Ovary (tissue), 3 donors: ENCODE data around the gene SAG.

Experiments used
- POLR2A ChIP-seq: fragments of 450-650 bp; IDR thresholded peaks from one replicate; pipeline ENCODE4 v1.6.1; 2017; ENCODE audit warnings: antibody characterized with exemption, mild to moderate bottlenecking, moderate library complexity
- TF ChIP-seq, protein P1 (sequence below), 3 donors: fragments of 450-650 bp in 2 of 3; fragments of 200-600 bp in 1 of 3; IDR thresholded peaks; one replicate each; pipeline versions ENCODE4 v1.5.1 to v1.8.0; 2016 to 2022; ENCODE audit warnings: antibody characterized with exemption in 3 of 3, mild to moderate bottlenecking in 1 of 3
- donor health status: DM: no; HTN: no; CAD: no.

DNA sequence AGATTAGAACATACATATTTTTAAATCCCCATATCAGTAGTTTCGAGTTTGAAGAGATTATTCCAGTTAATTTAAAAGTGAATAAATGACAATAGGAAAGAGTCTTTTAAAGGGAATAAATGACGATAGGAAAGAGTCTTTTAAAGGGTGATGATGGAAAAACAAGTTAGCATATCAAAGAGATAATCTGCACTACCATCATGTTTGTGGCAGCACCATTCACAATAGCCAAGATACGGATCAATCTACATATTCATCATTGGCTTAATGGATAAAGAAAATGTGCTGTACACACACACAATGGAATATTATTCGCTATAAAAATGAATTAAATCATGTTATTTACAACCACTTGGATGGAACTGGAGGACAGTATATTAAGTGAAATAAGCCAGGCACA is 41.1 kb upstream of the SAG start:
- TF ChIP-seq, protein P1, sequence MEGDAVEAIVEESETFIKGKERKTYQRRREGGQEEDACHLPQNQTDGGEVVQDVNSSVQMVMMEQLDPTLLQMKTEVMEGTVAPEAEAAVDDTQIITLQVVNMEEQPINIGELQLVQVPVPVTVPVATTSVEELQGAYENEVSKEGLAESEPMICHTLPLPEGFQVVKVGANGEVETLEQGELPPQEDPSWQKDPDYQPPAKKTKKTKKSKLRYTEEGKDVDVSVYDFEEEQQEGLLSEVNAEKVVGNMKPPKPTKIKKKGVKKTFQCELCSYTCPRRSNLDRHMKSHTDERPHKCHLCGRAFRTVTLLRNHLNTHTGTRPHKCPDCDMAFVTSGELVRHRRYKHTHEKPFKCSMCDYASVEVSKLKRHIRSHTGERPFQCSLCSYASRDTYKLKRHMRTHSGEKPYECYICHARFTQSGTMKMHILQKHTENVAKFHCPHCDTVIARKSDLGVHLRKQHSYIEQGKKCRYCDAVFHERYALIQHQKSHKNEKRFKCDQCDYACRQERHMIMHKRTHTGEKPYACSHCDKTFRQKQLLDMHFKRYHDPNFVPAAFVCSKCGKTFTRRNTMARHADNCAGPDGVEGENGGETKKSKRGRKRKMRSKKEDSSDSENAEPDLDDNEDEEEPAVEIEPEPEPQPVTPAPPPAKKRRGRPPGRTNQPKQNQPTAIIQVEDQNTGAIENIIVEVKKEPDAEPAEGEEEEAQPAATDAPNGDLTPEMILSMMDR (IDR thresholded peaks at IDR 0.05), result no peak
- no peak for TF ChIP-seq POLR2A
